CD4-positive, CD25-positive, alpha-beta regulatory T cell (primary cell): ENCODE measurements around the gene RECQL5. TPM values are rescaled to one million over a fixed set of nuclear protein-coding genes. Genes with fewer than 3 reads are reported as not detected.

ENCODE experiments used
- ATAC-seq, 2 donors: fragments of 150-1000 bp; cut with Tn5 transposase; one replicate each; pipeline ENCODE4 v1.10.0; 2021; ENCODE audit warnings: low read depth in 2 of 2, moderate number of reproducible peaks in 2 of 2, moderate library complexity in 1 of 2
- DNase-seq, 3 donors: peaks; one replicate each; pipeline versions ENCODE4 v3.0.0 to v3.0.0-alpha.2; 2012 to 2022; ENCODE audit warnings: mixed read lengths in 1 of 3
- H3K27ac ChIP-seq: one replicate; pipeline ENCODE4 v1.7.0; 2013; ENCODE audit warnings: mild to moderate bottlenecking, low read length; ENCODE audit not compliant: insufficient read depth, poor library complexity, severe bottlenecking
- H3K27me3 ChIP-seq: one replicate; pipeline ENCODE4 v1.7.0; 2013; ENCODE audit warnings: low read length; ENCODE audit not compliant: control insufficient read depth, insufficient read depth
- H3K36me3 ChIP-seq: one replicate; pipeline ENCODE4 v1.7.0; 2013; ENCODE audit warnings: mild to moderate bottlenecking, low read length, moderate library complexity; ENCODE audit not compliant: control insufficient read depth, insufficient read depth
- H3K4me1 ChIP-seq: 2 replicates; pipeline ENCODE4 v1.7.0; 2013; ENCODE audit warnings: mild to moderate bottlenecking, low read length; ENCODE audit not compliant: insufficient read depth, control insufficient read depth, poor library complexity, severe bottlenecking
- H3K4me3 ChIP-seq: one replicate; pipeline ENCODE4 v1.7.0; 2013; ENCODE audit warnings: low read depth, mild to moderate bottlenecking, low read length, moderate library complexity
- H3K9me3 ChIP-seq, 2 experiments: 1 replicate in 1 of 2; 2 replicates in 1 of 2; pipeline ENCODE4 v1.7.0; 2013; ENCODE audit warnings: low read length in 2 of 2, mild to moderate bottlenecking in 1 of 2, moderate library complexity in 1 of 2; ENCODE audit not compliant: control insufficient read depth in 2 of 2
- H3K27ac Mint-ChIP-seq, 3 donors: one replicate each; pipeline ENCODE4 v1.8.0; 2020 to 2022; ENCODE audit warnings: mild to moderate bottlenecking in 3 of 3, mixed read lengths in 3 of 3, moderate library complexity in 2 of 3
- H3K27me3 Mint-ChIP-seq: one replicate; pipeline ENCODE4 v1.8.0; 2022; ENCODE audit warnings: mild to moderate bottlenecking, mixed read lengths
- H3K36me3 Mint-ChIP-seq: one replicate; pipeline ENCODE4 v1.8.0; 2020; ENCODE audit warnings: mixed read lengths
- H3K4me1 Mint-ChIP-seq, 4 donors: one replicate each; pipeline ENCODE4 v1.8.0; 2020 to 2022; ENCODE audit warnings: mixed read lengths in 4 of 4, mild to moderate bottlenecking in 1 of 4
- H3K4me3 Mint-ChIP-seq, 4 donors: one replicate each; pipeline ENCODE4 v1.8.0; 2020 to 2022; ENCODE audit warnings: mild to moderate bottlenecking in 4 of 4, mixed read lengths in 4 of 4, moderate library complexity in 3 of 4
- H3K9me3 Mint-ChIP-seq, 7 donors: one replicate each; pipeline ENCODE4 v1.8.0; 2020 to 2022; ENCODE audit warnings: mixed read lengths in 7 of 7, mild to moderate bottlenecking in 3 of 7, moderate library complexity in 2 of 7
- polyA plus RNA-seq, 4 donors: library from polyadenylated mRNA; unstranded; fragments of 300-500 nt; fragmentation: Illumina TruSeq; gene quantifications; one replicate each; pipeline ENCODE4 v1.2.3, GENCODE V29; 2021
- total RNA-seq: library from RNA; stranded (reverse); gene quantifications from one replicate; pipeline ENCODE4 v1.2.3, GENCODE V29; 2022

The RECQL5 gene
- total and polyA plus RNA-seq, 5 donors from 2014 or later = 8.7 to 25.5 (median 13.2) TPM

- Histone ChIP-seq H3K36me3 (peaks cover 48% of the 10 kb centered on the region), H3K27me3 (no peaks in the 10 kb centered on the region), H3K9me3 (no peaks in the 10 kb centered on the region), H3K27ac (no peak overlapping the region), H3K4me3 (no peak overlapping the region), H3K4me1 (peaks cover 22% of the 10 kb centered on the region)
- no peaks in the 10 kb centered on the region for H3K9me3 Mint-ChIP-seq
- H3K4me3 Mint-ChIP-seq = peak overlapping the region in 3 of 4 donors; percentile 7 to 71 (median 39)
- H3K27ac Mint-ChIP-seq = no peak overlapping the region
- peaks cover 15% of the 10 kb centered on the region for H3K36me3 Mint-ChIP-seq
- H3K27me3 Mint-ChIP-seq = no peaks in the 10 kb centered on the region
- H3K4me1 Mint-ChIP-seq = peaks cover 9 to 34% (median 26%) of the 10 kb centered on the region in 4 donors
- DNase-seq (no peak), ATAC-seq (no peak)
Observed at GRCh38 chr17:75670868-75671267, 3.9 kb upstream of the RECQL5 start.

GRCh38 chr17:75668489-75668888, 1.5 kb upstream of the RECQL5 start:
- Histone ChIP-seq H3K27me3 (no peaks in the 10 kb centered on the region), H3K27ac (no peak overlapping the region), H3K36me3 (peaks cover 48% of the 10 kb centered on the region), H3K4me1 (peaks cover 18% of the 10 kb centered on the region), H3K4me3 (peak overlapping the region; percentile 97), H3K9me3 (no peaks in the 10 kb centered on the region)
- Mint-ChIP-seq H3K9me3 (no peaks in the 10 kb centered on the region), H3K4me1 (peaks cover 12 to 32% (median 30%) of the 10 kb centered on the region in 4 donors), H3K4me3 (no peak overlapping the region), H3K27ac (peak overlapping the region in 1 of 3 donors; percentile 77), H3K36me3 (peaks cover 15% of the 10 kb centered on the region), H3K27me3 (no peaks in the 10 kb centered on the region)
- DNase-seq = no peak
- no peak for ATAC-seq

- no peaks in the 10 kb centered on the region for H3K27me3 Mint-ChIP-seq
- H3K4me1 Mint-ChIP-seq = peaks cover 12 to 32% (median 28%) of the 10 kb centered on the region in 4 donors
- H3K9me3 ChIP-seq = no peaks in the 10 kb centered on the region
- no peak for ATAC-seq
- no peaks in the 10 kb centered on the region for H3K27me3 ChIP-seq
- no peak overlapping the region for H3K4me3 Mint-ChIP-seq
- peaks cover 18% of the 10 kb centered on the region for H3K4me1 ChIP-seq
- peak overlapping the region; percentile 92 for H3K27ac ChIP-seq
- DNase-seq = no peak
- peaks cover 42% of the 10 kb centered on the region for H3K36me3 ChIP-seq
- H3K27ac Mint-ChIP-seq = no peak overlapping the region
- peak overlapping the region; percentile 97 for H3K4me3 ChIP-seq
- peaks cover 12% of the 10 kb centered on the region for H3K36me3 Mint-ChIP-seq
- no peaks in the 10 kb centered on the region for H3K9me3 Mint-ChIP-seq
Observed at GRCh38 chr17:75667825-75668224, 871 bp upstream of the RECQL5 start.

- Mint-ChIP-seq H3K9me3 (no peaks in the 10 kb centered on the region), H3K4me1 (peaks cover 12 to 27% (median 22%) of the 10 kb centered on the region in 4 donors), H3K36me3 (peaks cover 19% of the 10 kb centered on the region), H3K27ac (peak overlapping the region in 1 of 3 donors; percentile 72), H3K27me3 (no peaks in the 10 kb centered on the region), H3K4me3 (peak overlapping the region in 3 of 4 donors; percentile 64 to 83 (median 81))
- H3K4me3 ChIP-seq = peak overlapping the region; percentile 97
- no peaks in the 10 kb centered on the region for H3K9me3 ChIP-seq
- ATAC-seq (no peak), DNase-seq (no peak)
- peak overlapping the region; percentile 92 for H3K27ac ChIP-seq
- H3K27me3 ChIP-seq = no peaks in the 10 kb centered on the region
- H3K4me1 ChIP-seq = peaks cover 18% of the 10 kb centered on the region
- H3K36me3 ChIP-seq = peaks cover 40% of the 10 kb centered on the region
Observed at GRCh38 chr17:75665981-75666380, 973 bp downstream of the RECQL5 start.

GRCh38 chr17:75664099-75664549, 2.8 kb downstream of the RECQL5 start:
- no peak overlapping the region for H3K4me3 ChIP-seq

GRCh38 chr17:75662511-75662910, 4.4 kb downstream of the RECQL5 start:
- Histone ChIP-seq H3K4me1 (peaks cover 7% of the 10 kb centered on the region), H3K36me3 (peaks cover 21% of the 10 kb centered on the region), H3K27me3 (no peaks in the 10 kb centered on the region), H3K4me3 (no peak overlapping the region), H3K9me3 (no peaks in the 10 kb centered on the region), H3K27ac (no peak overlapping the region)
- no peak for ATAC-seq
- H3K27me3 Mint-ChIP-seq = no peaks in the 10 kb centered on the region
- no peaks in the 10 kb centered on the region for H3K9me3 Mint-ChIP-seq
- no peak overlapping the region for H3K27ac Mint-ChIP-seq
- H3K4me3 Mint-ChIP-seq = peak overlapping the region in 1 of 4 donors; percentile 10
- peaks cover 12% of the 10 kb centered on the region for H3K36me3 Mint-ChIP-seq
- DNase-seq = no peak
- peaks cover 5 to 18% (median 10%) of the 10 kb centered on the region in 4 donors for H3K4me1 Mint-ChIP-seq

More at GRCh38 chr17:75664099-75664549, 2.8 kb downstream of the RECQL5 start:
- no peaks in the 10 kb centered on the region for H3K27me3 Mint-ChIP-seq
- Histone ChIP-seq H3K9me3 (no peaks in the 10 kb centered on the region), H3K27ac (no peak overlapping the region), H3K27me3 (no peaks in the 10 kb centered on the region), H3K36me3 (peaks cover 25% of the 10 kb centered on the region), H3K4me1 (peaks cover 18% of the 10 kb centered on the region)
- no peak overlapping the region for H3K27ac Mint-ChIP-seq
- peak overlapping the region in 1 of 4 donors; percentile 40 for H3K4me3 Mint-ChIP-seq
- ATAC-seq = no peak
- peaks cover 11 to 18% (median 14%) of the 10 kb centered on the region in 4 donors for H3K4me1 Mint-ChIP-seq
- peaks cover 17% of the 10 kb centered on the region for H3K36me3 Mint-ChIP-seq
- DNase-seq = no peak
- no peaks in the 10 kb centered on the region for H3K9me3 Mint-ChIP-seq

- H3K27ac ChIP-seq = no peak overlapping the region
- peaks cover 4% of the 10 kb centered on the region for H3K4me1 ChIP-seq
- H3K36me3 Mint-ChIP-seq = peaks cover 12% of the 10 kb centered on the region
- H3K27ac Mint-ChIP-seq = no peak overlapping the region
- no peak overlapping the region for H3K4me3 Mint-ChIP-seq
- no peaks in the 10 kb centered on the region for H3K9me3 Mint-ChIP-seq
- H3K27me3 Mint-ChIP-seq = no peaks in the 10 kb centered on the region
- peaks cover 27% of the 10 kb centered on the region for H3K36me3 ChIP-seq
- no peaks in the 10 kb centered on the region for H3K27me3 ChIP-seq
- DNase-seq (no peak), ATAC-seq (no peak)
- peaks cover 5 to 18% (median 10%) of the 10 kb centered on the region in 4 donors for H3K4me1 Mint-ChIP-seq
- no peaks in the 10 kb centered on the region for H3K9me3 ChIP-seq
- H3K4me3 ChIP-seq = no peak overlapping the region
Observed at GRCh38 chr17:75661531-75661930, 5.4 kb downstream of the RECQL5 start.

DNA sequence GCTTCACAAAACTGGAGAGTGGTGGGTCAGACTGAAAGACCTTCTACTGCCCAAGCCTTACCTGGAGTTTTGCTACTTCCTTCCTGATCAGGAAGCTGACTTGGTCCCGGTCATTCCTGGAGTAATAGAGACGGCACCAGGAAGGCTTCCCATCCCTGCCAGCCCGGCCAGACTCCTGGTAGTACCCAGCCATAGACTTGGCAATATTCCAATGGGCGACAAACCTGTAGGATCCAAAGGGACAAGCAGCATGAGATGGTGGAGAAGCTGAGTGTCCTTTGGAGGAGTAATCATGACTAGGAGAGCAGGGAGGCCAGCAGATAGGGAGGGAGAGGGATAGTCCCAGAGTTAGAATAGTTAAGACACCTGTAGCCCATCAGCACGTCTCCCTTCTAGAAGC, 8.7 kb downstream of the RECQL5 start:
- H3K4me3 Mint-ChIP-seq = no peak overlapping the region
- H3K27ac ChIP-seq = no peak overlapping the region
- H3K36me3 ChIP-seq = peaks cover 22% of the 10 kb centered on the region
- H3K36me3 Mint-ChIP-seq = peaks cover 18% of the 10 kb centered on the region
- no peaks in the 10 kb centered on the region for H3K9me3 Mint-ChIP-seq
- H3K27me3 ChIP-seq = no peaks in the 10 kb centered on the region
- DNase-seq (no peak), ATAC-seq (no peak)
- peaks cover 0 to 2% (median under 1%) of the 10 kb centered on the region in 4 donors for H3K4me1 Mint-ChIP-seq
- H3K4me1 ChIP-seq = no peaks in the 10 kb centered on the region
- no peak overlapping the region for H3K4me3 ChIP-seq
- no peaks in the 10 kb centered on the region for H3K27me3 Mint-ChIP-seq
- peak overlapping the region in 1 of 3 donors; percentile 39 for H3K27ac Mint-ChIP-seq
- no peaks in the 10 kb centered on the region for H3K9me3 ChIP-seq
